Stimulated activated naive B cell treated with anti-CD40 and anti-IgM and Interleukin-4, amounts not matched to agents 10 μg/mL and 1 μg/mL and 100 μg/mL, for 72 hours (primary cell): ENCODE measurements around the gene PDIA5.

Experiments used
- ATAC-seq, 2 donors: fragments of 150-1000 bp; cut with Tn5 transposase; replicated peaks; 2 replicates each; pipeline ENCODE4 v1.10.0; 2021; ENCODE audit warnings: moderate library complexity in 1 of 2
- DNase-seq: peaks from one replicate; pipeline ENCODE4 v3.0.0; 2021
- H3K27ac Mint-ChIP-seq: one replicate; pipeline ENCODE4 v1.8.0; 2022; ENCODE audit warnings: mild to moderate bottlenecking, mixed read lengths
- H3K27me3 Mint-ChIP-seq, 2 donors: one replicate each; pipeline ENCODE4 v1.8.0; 2022; ENCODE audit warnings: mixed read lengths in 2 of 2
- H3K36me3 Mint-ChIP-seq, 2 donors: one replicate each; pipeline ENCODE4 v1.8.0; 2022; ENCODE audit warnings: mixed read lengths in 2 of 2, mild to moderate bottlenecking in 1 of 2
- H3K4me1 Mint-ChIP-seq, 2 donors: one replicate each; pipeline ENCODE4 v1.8.0; 2022; ENCODE audit warnings: mixed read lengths in 2 of 2, mild to moderate bottlenecking in 1 of 2
- H3K4me3 Mint-ChIP-seq, 2 donors: one replicate each; pipeline ENCODE4 v1.8.0; 2022; ENCODE audit warnings: mild to moderate bottlenecking in 2 of 2, mixed read lengths in 2 of 2, moderate library complexity in 1 of 2
- H3K9me3 Mint-ChIP-seq, 2 donors: one replicate each; pipeline ENCODE4 v1.8.0; 2022; ENCODE audit warnings: mixed read lengths in 2 of 2, mild to moderate bottlenecking in 1 of 2

Gene PDIA5

GRCh38 chr3:123031051-123031450 is 35.8 kb upstream of the PDIA5 start:
- H3K27me3 Mint-ChIP-seq, result peaks cover 49% of the 10 kb centered on the region in 2 donors
- ATAC-seq (no peak), DNase-seq (no peak)
- peaks cover 10 to 22% of the 10 kb centered on the region in 2 donors for H3K4me1 Mint-ChIP-seq
- H3K4me3 Mint-ChIP-seq, result no peak overlapping the region
- no peak overlapping the region for H3K27ac Mint-ChIP-seq
- no peaks in the 10 kb centered on the region for H3K9me3 Mint-ChIP-seq
- no peaks in the 10 kb centered on the region for H3K36me3 Mint-ChIP-seq

GRCh38 chr3:123032057-123032456 is 34.8 kb upstream of the PDIA5 start:
- no peaks in the 10 kb centered on the region for H3K36me3 Mint-ChIP-seq
- peaks cover 5 to 12% of the 10 kb centered on the region in 2 donors for H3K4me1 Mint-ChIP-seq
- peaks cover 42 to 47% of the 10 kb centered on the region in 2 donors for H3K27me3 Mint-ChIP-seq
- H3K27ac Mint-ChIP-seq, result no peak overlapping the region
- H3K4me3 Mint-ChIP-seq, result no peak overlapping the region
- DNase-seq, result no peak
- no peaks in the 10 kb centered on the region for H3K9me3 Mint-ChIP-seq
- no peak for ATAC-seq

- Mint-ChIP-seq H3K4me3 (no peak overlapping the region), H3K27ac (no peak overlapping the region), H3K27me3 (peaks cover 44 to 48% of the 10 kb centered on the region in 2 donors), H3K4me1 (no peaks in the 10 kb centered on the region), H3K9me3 (no peaks in the 10 kb centered on the region), H3K36me3 (no peaks in the 10 kb centered on the region)
- DNase-seq, result no peak
- no peak for ATAC-seq
Measured at GRCh38 chr3:123034120-123034519, 32.7 kb upstream of the PDIA5 start.

- DNase-seq (no peak), ATAC-seq (no peak)
- H3K4me1 Mint-ChIP-seq, result no peaks in the 10 kb centered on the region
- H3K27me3 Mint-ChIP-seq, result peaks cover 43 to 45% of the 10 kb centered on the region in 2 donors
- no peaks in the 10 kb centered on the region for H3K9me3 Mint-ChIP-seq
- no peak overlapping the region for H3K27ac Mint-ChIP-seq
- H3K36me3 Mint-ChIP-seq, result no peaks in the 10 kb centered on the region
- no peak overlapping the region for H3K4me3 Mint-ChIP-seq
Measured at GRCh38 chr3:123034996-123035395, 31.8 kb upstream of the PDIA5 start.

GRCh38 chr3:123036352-123037014 is 30.3 kb upstream of the PDIA5 start:
- no peaks in the 10 kb centered on the region for H3K36me3 Mint-ChIP-seq
- peaks cover 47 to 52% of the 10 kb centered on the region in 2 donors for H3K27me3 Mint-ChIP-seq
- H3K4me3 Mint-ChIP-seq, result no peak overlapping the region
- H3K4me1 Mint-ChIP-seq, result no peaks in the 10 kb centered on the region
- no peak overlapping the region for H3K27ac Mint-ChIP-seq
- H3K9me3 Mint-ChIP-seq, result no peaks in the 10 kb centered on the region
- ATAC-seq, result no peak
- no peak for DNase-seq

- Mint-ChIP-seq H3K27ac (no peak overlapping the region), H3K9me3 (no peaks in the 10 kb centered on the region), H3K4me3 (no peak overlapping the region), H3K4me1 (no peaks in the 10 kb centered on the region), H3K27me3 (peaks cover 47 to 52% of the 10 kb centered on the region in 2 donors), H3K36me3 (no peaks in the 10 kb centered on the region)
- no peak for ATAC-seq
- DNase-seq, result no peak
Measured at GRCh38 chr3:123037015-123037375, 29.8 kb upstream of the PDIA5 start.

GRCh38 chr3:123038751-123039150 is 28.1 kb upstream of the PDIA5 start:
- H3K4me3 Mint-ChIP-seq, result no peak overlapping the region
- H3K27ac Mint-ChIP-seq, result no peak overlapping the region
- H3K9me3 Mint-ChIP-seq, result no peaks in the 10 kb centered on the region
- peaks cover 43 to 52% of the 10 kb centered on the region in 2 donors for H3K27me3 Mint-ChIP-seq
- no peak for DNase-seq
- no peaks in the 10 kb centered on the region for H3K4me1 Mint-ChIP-seq
- H3K36me3 Mint-ChIP-seq, result no peaks in the 10 kb centered on the region
- no peak for ATAC-seq

GRCh38 chr3:123039178-123039577 is 27.6 kb upstream of the PDIA5 start:
- Mint-ChIP-seq H3K9me3 (no peaks in the 10 kb centered on the region), H3K27me3 (peaks cover 40 to 49% of the 10 kb centered on the region in 2 donors), H3K4me3 (no peak overlapping the region), H3K27ac (no peak overlapping the region), H3K4me1 (no peaks in the 10 kb centered on the region), H3K36me3 (no peaks in the 10 kb centered on the region)
- DNase-seq (no peak), ATAC-seq (no peak)

GRCh38 chr3:123042413-123042812 is 24.4 kb upstream of the PDIA5 start:
- Mint-ChIP-seq H3K9me3 (no peaks in the 10 kb centered on the region), H3K4me3 (no peak overlapping the region), H3K4me1 (no peaks in the 10 kb centered on the region), H3K27ac (no peak overlapping the region), H3K36me3 (no peaks in the 10 kb centered on the region), H3K27me3 (peaks cover 25 to 30% of the 10 kb centered on the region in 2 donors)
- DNase-seq, result no peak
- no peak for ATAC-seq

- no peak overlapping the region for H3K27ac Mint-ChIP-seq
- H3K4me3 Mint-ChIP-seq, result no peak overlapping the region
- no peak for ATAC-seq
- no peaks in the 10 kb centered on the region for H3K9me3 Mint-ChIP-seq
- H3K27me3 Mint-ChIP-seq, result peaks cover 7 to 12% of the 10 kb centered on the region in 2 donors
- DNase-seq, result no peak
- no peaks in the 10 kb centered on the region for H3K36me3 Mint-ChIP-seq
- no peaks in the 10 kb centered on the region for H3K4me1 Mint-ChIP-seq
Measured at GRCh38 chr3:123044981-123045763, 21.7 kb upstream of the PDIA5 start.

GRCh38 chr3:123046262-123047061 is 20.4 kb upstream of the PDIA5 start:
- peaks cover 3 to 6% of the 10 kb centered on the region in 2 donors for H3K27me3 Mint-ChIP-seq
- H3K36me3 Mint-ChIP-seq, result no peaks in the 10 kb centered on the region
- no peak overlapping the region for H3K27ac Mint-ChIP-seq
- DNase-seq (no peak), ATAC-seq (no peak)
- no peak overlapping the region for H3K4me3 Mint-ChIP-seq
- H3K9me3 Mint-ChIP-seq, result no peaks in the 10 kb centered on the region
- H3K4me1 Mint-ChIP-seq, result no peaks in the 10 kb centered on the region

- DNase-seq (no peak), ATAC-seq (no peak)
- Mint-ChIP-seq H3K4me3 (no peak overlapping the region), H3K27me3 (peaks cover 3 to 6% of the 10 kb centered on the region in 2 donors), H3K27ac (no peak overlapping the region), H3K36me3 (no peaks in the 10 kb centered on the region), H3K9me3 (no peaks in the 10 kb centered on the region), H3K4me1 (no peaks in the 10 kb centered on the region)
Measured at GRCh38 chr3:123047062-123047319, 19.8 kb upstream of the PDIA5 start.

GRCh38 chr3:123048480-123049237 is 18.2 kb upstream of the PDIA5 start:
- H3K36me3 Mint-ChIP-seq, result no peaks in the 10 kb centered on the region
- H3K4me1 Mint-ChIP-seq, result no peaks in the 10 kb centered on the region
- H3K4me3 Mint-ChIP-seq, result no peak overlapping the region
- no peaks in the 10 kb centered on the region for H3K9me3 Mint-ChIP-seq
- DNase-seq (no peak), ATAC-seq (no peak)
- H3K27ac Mint-ChIP-seq, result no peak overlapping the region
- H3K27me3 Mint-ChIP-seq, result peaks cover 3 to 6% of the 10 kb centered on the region in 2 donors

GRCh38 chr3:123050666-123051065 is 16.2 kb upstream of the PDIA5 start:
- no peak for ATAC-seq
- H3K27me3 Mint-ChIP-seq, result no peaks in the 10 kb centered on the region
- H3K4me3 Mint-ChIP-seq, result no peak overlapping the region
- no peak for DNase-seq
- no peaks in the 10 kb centered on the region for H3K36me3 Mint-ChIP-seq
- no peaks in the 10 kb centered on the region for H3K9me3 Mint-ChIP-seq
- H3K27ac Mint-ChIP-seq, result no peak overlapping the region
- H3K4me1 Mint-ChIP-seq, result no peaks in the 10 kb centered on the region
